ENCODE data around the gene HMGXB3. TPM values are rescaled to one million over a fixed set of nuclear protein-coding genes. Genes with fewer than 3 reads are reported as not detected.

The HMGXB3 gene
- total and polyA plus RNA-seq, 4 experiments from 2014 or later, result 8.5 to 35.4 (median 25.0) TPM

- ChIA-PET POLR2A (ENCODE audit: partially characterized antibody) (no interaction called here), CTCF (ENCODE audit: partially characterized antibody) (interaction anchor here (0.9 kb wide), 1 partner anchor 186 kb away, joined by 3 read pairs; no protein-coding TSS in a partner anchor)
- Mint-ChIP-seq H3K4me3 (no peak overlapping the region), H3K27ac (peak overlapping the region in 1 of 7 donors; percentile 5), H3K27me3 (no peaks in the 10 kb centered on the region), H3K9me3 (peaks cover 0 to 6% (median 0%) of the 10 kb centered on the region in 8 donors), H3K36me3 (peaks cover 76 to 87% of the 10 kb centered on the region in 2 donors), H3K4me1 (peaks cover 0 to 4% (median 0%) of the 10 kb centered on the region in 4 donors)
- no peaks in the 10 kb centered on the region for H3K27me3 ChIP-seq (ENCODE audit: insufficient read depth, low read length)
- H3K4me3 ChIP-seq (ENCODE audit: low read length in 2 of 2), result no peak overlapping the region
- H3K4me1 ChIP-seq (ENCODE audit: insufficient read depth, low read length), result no peaks in the 10 kb centered on the region
- no peak for DNase-seq
- peaks cover 76% of the 10 kb centered on the region for H3K36me3 ChIP-seq (ENCODE audit: insufficient read depth, low read length)
- no peak overlapping the region for H3K27ac ChIP-seq (ENCODE audit: low read depth, low read length)
- H3K9me3 ChIP-seq (ENCODE audit: control insufficient read depth in 1 of 2, low read length in 2 of 2), result no peaks in the 10 kb centered on the region
- intact Hi-C loops (cut with micrococcal nuclease), result no loop called here
Measured at GRCh38 chr5:150020249-150020648, 19.7 kb downstream of the HMGXB3 start.

- DNase-seq, result no peak
- Mint-ChIP-seq H3K4me3 (no peak overlapping the region), H3K36me3 (peaks cover 70 to 87% of the 10 kb centered on the region in 2 donors), H3K9me3 (no peaks in the 10 kb centered on the region), H3K4me1 (peaks cover 0 to 4% (median 0%) of the 10 kb centered on the region in 4 donors), H3K27me3 (no peaks in the 10 kb centered on the region), H3K27ac (peak overlapping the region in 3 of 7 donors; percentile 24 to 82 (median 26))
- ChIA-PET POLR2A (ENCODE audit: partially characterized antibody) (interaction anchor here (1.2 kb wide), 1 partner anchor 21 kb away, joined by 3 read pairs; the partner anchor contains the start of genes HMGXB3 and TIGD6), CTCF (ENCODE audit: partially characterized antibody) (interaction anchor here (0.6 to 1.7 kb wide), 2 partner anchors 9 to 353 kb away, joined by 6 to 7 read pairs; no protein-coding TSS in a partner anchor)
- intact Hi-C loops (cut with micrococcal nuclease), result no loop called here
- Histone ChIP-seq H3K4me3 (ENCODE audit: low read length in 2 of 2) (no peak overlapping the region), H3K27me3 (ENCODE audit: insufficient read depth, low read length) (no peaks in the 10 kb centered on the region), H3K27ac (ENCODE audit: low read depth, low read length) (no peak overlapping the region), H3K4me1 (ENCODE audit: insufficient read depth, low read length) (no peaks in the 10 kb centered on the region), H3K9me3 (ENCODE audit: control insufficient read depth in 1 of 2, low read length in 2 of 2) (no peaks in the 10 kb centered on the region), H3K36me3 (ENCODE audit: insufficient read depth, low read length) (peaks cover 75% of the 10 kb centered on the region)
Measured at GRCh38 chr5:150021491-150022157, 21.1 kb downstream of the HMGXB3 start.

DNA sequence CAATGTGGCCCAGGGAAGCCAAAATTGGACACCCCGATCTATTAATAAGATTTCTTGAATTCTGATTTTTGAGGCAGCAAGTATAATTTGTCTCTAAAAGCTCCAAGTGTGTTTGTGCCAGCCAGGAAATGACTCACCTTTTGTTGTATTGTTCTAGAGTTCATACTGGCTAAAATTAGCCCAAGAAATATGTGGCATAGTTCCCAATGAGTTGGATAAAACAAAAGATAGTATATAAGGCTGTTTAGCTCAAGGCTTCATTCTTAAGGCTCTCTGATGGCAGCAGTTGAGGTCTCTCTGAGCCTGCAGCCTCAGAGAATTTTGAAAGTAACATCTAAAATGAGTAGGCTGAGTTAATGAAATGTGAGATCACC, 21.6 kb downstream of the HMGXB3 start:
- Mint-ChIP-seq H3K36me3 (peaks cover 69 to 87% of the 10 kb centered on the region in 2 donors), H3K9me3 (no peaks in the 10 kb centered on the region)

GRCh38 chr5:150022681-150023080, 22.1 kb downstream of the HMGXB3 start:
- Histone ChIP-seq H3K27me3 (ENCODE audit: insufficient read depth, low read length) (no peaks in the 10 kb centered on the region), H3K9me3 (ENCODE audit: control insufficient read depth in 1 of 2, low read length in 2 of 2) (no peaks in the 10 kb centered on the region), H3K27ac (ENCODE audit: low read depth, low read length) (no peak overlapping the region), H3K4me1 (ENCODE audit: insufficient read depth, low read length) (no peaks in the 10 kb centered on the region), H3K4me3 (ENCODE audit: low read length in 2 of 2) (no peak overlapping the region), H3K36me3 (ENCODE audit: insufficient read depth, low read length) (peaks cover 80% of the 10 kb centered on the region)
- Mint-ChIP-seq H3K9me3 (no peaks in the 10 kb centered on the region), H3K4me1 (peaks cover 0 to 4% (median 0%) of the 10 kb centered on the region in 4 donors), H3K27ac (no peak overlapping the region), H3K4me3 (no peak overlapping the region), H3K27me3 (no peaks in the 10 kb centered on the region), H3K36me3 (peaks cover 65 to 87% of the 10 kb centered on the region in 2 donors)
- ChIA-PET POLR2A (ENCODE audit: partially characterized antibody) (interaction anchor here (1.2 kb wide), 1 partner anchor 22 kb away, joined by 3 read pairs; the partner anchor contains the start of genes HMGXB3 and TIGD6), CTCF (ENCODE audit: partially characterized antibody) (no interaction called here)
- intact Hi-C loops (cut with micrococcal nuclease), result no loop called here
- no peak for DNase-seq

More for the DNA sequence above, 21.6 kb downstream of the HMGXB3 start:
- POLR2A ChIA-PET (ENCODE audit: partially characterized antibody), result interaction anchor here (1.2 kb wide), 1 partner anchor 22 kb away, joined by 3 read pairs; the partner anchor contains the start of genes HMGXB3 and TIGD6
- Histone ChIP-seq H3K4me1 (ENCODE audit: insufficient read depth, low read length) (no peaks in the 10 kb centered on the region), H3K27ac (ENCODE audit: low read depth, low read length) (no peak overlapping the region), H3K9me3 (ENCODE audit: control insufficient read depth in 1 of 2, low read length in 2 of 2) (no peaks in the 10 kb centered on the region), H3K27me3 (ENCODE audit: insufficient read depth, low read length) (no peaks in the 10 kb centered on the region), H3K4me3 (ENCODE audit: low read length in 2 of 2) (no peak overlapping the region), H3K36me3 (ENCODE audit: insufficient read depth, low read length) (peaks cover 80% of the 10 kb centered on the region)
- CTCF ChIA-PET (ENCODE audit: partially characterized antibody), result interaction anchor here (1.7 kb wide), 1 partner anchor 9 kb away, joined by 7 read pairs; no protein-coding TSS in a partner anchor
- Mint-ChIP-seq H3K27ac (peak overlapping the region in 1 of 7 donors; percentile 82), H3K4me1 (peaks cover 0 to 4% (median 0%) of the 10 kb centered on the region in 4 donors), H3K4me3 (no peak overlapping the region), H3K27me3 (no peaks in the 10 kb centered on the region)
- no peak for DNase-seq
- intact Hi-C loops (cut with micrococcal nuclease), result no loop called here

- Mint-ChIP-seq H3K9me3 (no peaks in the 10 kb centered on the region), H3K27ac (no peak overlapping the region), H3K4me3 (no peak overlapping the region), H3K27me3 (no peaks in the 10 kb centered on the region), H3K36me3 (peaks cover 67 to 87% of the 10 kb centered on the region in 2 donors), H3K4me1 (peaks cover 0 to 4% (median 0%) of the 10 kb centered on the region in 4 donors)
- no peak for DNase-seq
- ChIA-PET CTCF (ENCODE audit: partially characterized antibody) (no interaction called here), POLR2A (ENCODE audit: partially characterized antibody) (interaction anchor here (1.2 kb wide), 1 partner anchor 23 kb away, joined by 3 read pairs; the partner anchor contains the start of genes HMGXB3 and TIGD6)
- no peaks in the 10 kb centered on the region for H3K9me3 ChIP-seq (ENCODE audit: control insufficient read depth in 1 of 2, low read length in 2 of 2)
- H3K36me3 ChIP-seq (ENCODE audit: insufficient read depth, low read length), result peaks cover 75% of the 10 kb centered on the region
- no peaks in the 10 kb centered on the region for H3K27me3 ChIP-seq (ENCODE audit: insufficient read depth, low read length)
- no peaks in the 10 kb centered on the region for H3K4me1 ChIP-seq (ENCODE audit: insufficient read depth, low read length)
- no peak overlapping the region for H3K4me3 ChIP-seq (ENCODE audit: low read length in 2 of 2)
- no peak overlapping the region for H3K27ac ChIP-seq (ENCODE audit: low read depth, low read length)
- intact Hi-C loops (cut with micrococcal nuclease), result no loop called here
Measured at GRCh38 chr5:150023136-150023535, 22.6 kb downstream of the HMGXB3 start.

- H3K27me3 ChIP-seq (ENCODE audit: insufficient read depth, low read length), result no peaks in the 10 kb centered on the region
- H3K27ac ChIP-seq (ENCODE audit: low read depth, low read length), result no peak overlapping the region
- H3K9me3 Mint-ChIP-seq, result no peaks in the 10 kb centered on the region
- intact Hi-C loops (cut with micrococcal nuclease), result no loop called here
- DNase-seq, result no peak
- H3K4me1 ChIP-seq (ENCODE audit: insufficient read depth, low read length), result no peaks in the 10 kb centered on the region
- ChIA-PET POLR2A (ENCODE audit: partially characterized antibody) (no interaction called here), CTCF (ENCODE audit: partially characterized antibody) (no interaction called here)
- peaks cover 64% of the 10 kb centered on the region for H3K36me3 ChIP-seq (ENCODE audit: insufficient read depth, low read length)
- H3K4me1 Mint-ChIP-seq, result peaks cover 0 to 1% (median 0%) of the 10 kb centered on the region in 4 donors
- no peak overlapping the region for H3K4me3 Mint-ChIP-seq
- H3K27ac Mint-ChIP-seq, result no peak overlapping the region
- peaks cover 57 to 84% of the 10 kb centered on the region in 2 donors for H3K36me3 Mint-ChIP-seq
- no peak overlapping the region for H3K4me3 ChIP-seq (ENCODE audit: low read length in 2 of 2)
- H3K9me3 ChIP-seq (ENCODE audit: control insufficient read depth in 1 of 2, low read length in 2 of 2), result no peaks in the 10 kb centered on the region
- no peaks in the 10 kb centered on the region for H3K27me3 Mint-ChIP-seq
Measured at GRCh38 chr5:150024346-150024984, 23.9 kb downstream of the HMGXB3 start.

GRCh38 chr5:150026682-150027172, 26.2 kb downstream of the HMGXB3 start:
- H3K4me1 Mint-ChIP-seq, result peaks cover 0 to 1% (median 0%) of the 10 kb centered on the region in 4 donors
- intact Hi-C loops (cut with micrococcal nuclease), result no loop called here
- no peaks in the 10 kb centered on the region for H3K27me3 Mint-ChIP-seq
- peaks cover 60% of the 10 kb centered on the region for H3K36me3 ChIP-seq (ENCODE audit: insufficient read depth, low read length)
- peaks cover 52 to 82% of the 10 kb centered on the region in 2 donors for H3K36me3 Mint-ChIP-seq
- H3K4me3 Mint-ChIP-seq, result no peak overlapping the region
- no peak for DNase-seq
- H3K9me3 ChIP-seq (ENCODE audit: control insufficient read depth in 1 of 2, low read length in 2 of 2), result no peaks in the 10 kb centered on the region
- H3K27ac ChIP-seq (ENCODE audit: low read depth, low read length), result no peak overlapping the region
- H3K27ac Mint-ChIP-seq, result peak overlapping the region in 2 of 7 donors; percentile 23 to 80
- POLR2A ChIA-PET (ENCODE audit: partially characterized antibody), result no interaction called here
- H3K4me3 ChIP-seq (ENCODE audit: low read length in 2 of 2), result no peak overlapping the region
- CTCF ChIA-PET (ENCODE audit: partially characterized antibody), result no interaction called here
- H3K27me3 ChIP-seq (ENCODE audit: insufficient read depth, low read length), result no peaks in the 10 kb centered on the region
- no peaks in the 10 kb centered on the region for H3K4me1 ChIP-seq (ENCODE audit: insufficient read depth, low read length)
- peaks cover 0 to 2% (median 0%) of the 10 kb centered on the region in 8 donors for H3K9me3 Mint-ChIP-seq

Measured in CD4-positive, alpha-beta memory T cell (primary cell).